Measurements from ENCODE around the gene SSMEM1. TPM values are rescaled to one million over a fixed set of nuclear protein-coding genes. Genes with fewer than 3 reads are reported as not detected.

The SSMEM1 gene
- total and polyA plus RNA-seq, 2 of the 4 experiments (the other 2 are of a cell fraction), result 0.07 TPM; not detected in 1

- TF ChIP-seq BHLHE40 (IDR thresholded peaks at IDR 0.05; ENCODE audit: low read depth, low read length), result no peak
- TF ChIP-seq, protein P1, sequence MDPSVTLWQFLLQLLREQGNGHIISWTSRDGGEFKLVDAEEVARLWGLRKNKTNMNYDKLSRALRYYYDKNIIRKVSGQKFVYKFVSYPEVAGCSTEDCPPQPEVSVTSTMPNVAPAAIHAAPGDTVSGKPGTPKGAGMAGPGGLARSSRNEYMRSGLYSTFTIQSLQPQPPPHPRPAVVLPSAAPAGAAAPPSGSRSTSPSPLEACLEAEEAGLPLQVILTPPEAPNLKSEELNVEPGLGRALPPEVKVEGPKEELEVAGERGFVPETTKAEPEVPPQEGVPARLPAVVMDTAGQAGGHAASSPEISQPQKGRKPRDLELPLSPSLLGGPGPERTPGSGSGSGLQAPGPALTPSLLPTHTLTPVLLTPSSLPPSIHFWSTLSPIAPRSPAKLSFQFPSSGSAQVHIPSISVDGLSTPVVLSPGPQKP (IDR thresholded peaks at IDR 0.05; ENCODE audit: borderline replicate concordance, low read depth, low read length), result no peak
- no peak for TF ChIP-seq MXI1 (IDR thresholded peaks at IDR 0.05; ENCODE audit: borderline replicate concordance, low read depth, low read length)
- TF ChIP-seq MAZ (IDR thresholded peaks at IDR 0.05; ENCODE audit: borderline replicate concordance, low read depth, low read length), result no peak
- TF ChIP-seq CHD1 (IDR thresholded peaks at IDR 0.05; ENCODE audit: low read depth, low read length), result no peak
- TF ChIP-seq RFX5 (IDR thresholded peaks at IDR 0.05; ENCODE audit: low read depth, low read length), result no peak
- no peak for TF ChIP-seq FOS (IDR thresholded peaks at IDR 0.05; ENCODE audit: low read depth, low read length)
- no peak for TF ChIP-seq RAD21 (IDR thresholded peaks at IDR 0.05; ENCODE audit: low read length)
- TF ChIP-seq, protein P2, sequence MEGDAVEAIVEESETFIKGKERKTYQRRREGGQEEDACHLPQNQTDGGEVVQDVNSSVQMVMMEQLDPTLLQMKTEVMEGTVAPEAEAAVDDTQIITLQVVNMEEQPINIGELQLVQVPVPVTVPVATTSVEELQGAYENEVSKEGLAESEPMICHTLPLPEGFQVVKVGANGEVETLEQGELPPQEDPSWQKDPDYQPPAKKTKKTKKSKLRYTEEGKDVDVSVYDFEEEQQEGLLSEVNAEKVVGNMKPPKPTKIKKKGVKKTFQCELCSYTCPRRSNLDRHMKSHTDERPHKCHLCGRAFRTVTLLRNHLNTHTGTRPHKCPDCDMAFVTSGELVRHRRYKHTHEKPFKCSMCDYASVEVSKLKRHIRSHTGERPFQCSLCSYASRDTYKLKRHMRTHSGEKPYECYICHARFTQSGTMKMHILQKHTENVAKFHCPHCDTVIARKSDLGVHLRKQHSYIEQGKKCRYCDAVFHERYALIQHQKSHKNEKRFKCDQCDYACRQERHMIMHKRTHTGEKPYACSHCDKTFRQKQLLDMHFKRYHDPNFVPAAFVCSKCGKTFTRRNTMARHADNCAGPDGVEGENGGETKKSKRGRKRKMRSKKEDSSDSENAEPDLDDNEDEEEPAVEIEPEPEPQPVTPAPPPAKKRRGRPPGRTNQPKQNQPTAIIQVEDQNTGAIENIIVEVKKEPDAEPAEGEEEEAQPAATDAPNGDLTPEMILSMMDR (conservative IDR thresholded peaks at IDR 0.05; ENCODE audit: low read depth, low read length), result no peak
- no peak for TF ChIP-seq CEBPB (IDR thresholded peaks at IDR 0.05; ENCODE audit: low read depth, low read length)
- intact Hi-C loops (cut with micrococcal nuclease), result no loop called here
- Histone ChIP-seq H2AK5ac (ENCODE audit: low read depth, low read length) (no peak overlapping the region), H3K23ac (ENCODE audit: low read depth, low read length) (no peak overlapping the region), H3K4me2 (ENCODE audit: low read depth, low read length) (no peak overlapping the region), H3K4me3 (ENCODE audit: insufficient read depth, low read depth, low read length) (no peak overlapping the region), H2BK120ac (ENCODE audit: low read depth, low read length) (no peak overlapping the region), H3K4ac (ENCODE audit: low read depth, low read length) (no peak overlapping the region), H2BK5ac (ENCODE audit: low read depth, low read length, poor library complexity, severe bottlenecking) (no peak overlapping the region), H3K4me1 (ENCODE audit: control insufficient read depth, insufficient read depth, low read length) (no peaks in the 10 kb centered on the region), H3K9me3 (ENCODE audit: control insufficient read depth, insufficient read depth, low read length) (no peaks in the 10 kb centered on the region), H3K9ac (ENCODE audit: low read depth, low read length) (no peak overlapping the region), H3K18ac (ENCODE audit: low read depth, low read length) (no peak overlapping the region), H2BK20ac (ENCODE audit: low read depth, low read length) (no peak overlapping the region), H3K36me3 (ENCODE audit: control insufficient read depth, insufficient read depth, low read length) (no peaks in the 10 kb centered on the region), H4K5ac (ENCODE audit: low read depth, low read length) (no peak overlapping the region), H4K91ac (ENCODE audit: insufficient read depth, low read depth, low read length) (no peak overlapping the region), H3K79me1 (ENCODE audit: low read depth in 1 of 2, low read length in 2 of 2) (no peaks in the 10 kb centered on the region), H3K9me1 (ENCODE audit: insufficient read depth, low read length) (no peaks in the 10 kb centered on the region), H3K56ac (ENCODE audit: extremely low read depth, insufficient read depth, low read length) (no peak overlapping the region), H4K8ac (ENCODE audit: low read depth in 2 of 2, low read length in 2 of 2) (no peak overlapping the region), H2BK15ac (ENCODE audit: low read depth, low read length) (no peak overlapping the region), H2AK9ac (replicated peaks; ENCODE audit: low read depth, low read length, poor library complexity) (no peak overlapping the region), H3K14ac (replicated peaks; ENCODE audit: low read depth, low read length) (no peak overlapping the region), H3K27me3 (ENCODE audit: control insufficient read depth, insufficient read depth, low read length) (peaks cover 7% of the 10 kb centered on the region; the same call in 1 of the 2 replicates), H3K27ac (ENCODE audit: insufficient read depth, low read length) (no peak overlapping the region), H4K20me1 (ENCODE audit: insufficient read depth, low read length) (no peaks in the 10 kb centered on the region), H2AFZ (replicated peaks; ENCODE audit: low read length, poor library complexity) (no peak overlapping the region)
- ChIA-PET POLR2A (ENCODE audit: unreplicated experiment) (no interaction called here), CTCF (no interaction called here)
- 78% methylated on average over 6 of the region's 9 CpGs; no CpG with 5 or more reads in 1 of the 2 experiments for WGBS, 2 experiments (ENCODE audit: extremely low coverage in 2 of 2, insufficient read length in 1 of 2)
- in situ Hi-C loops (cut with MboI; ENCODE audit: low sequenced_read_pairs), result no loop called here
- DNase-seq (no peak), ATAC-seq (ENCODE audit: low read depth) (no peak)
- dilution Hi-C loops (cut with HindIII; ENCODE audit: low sequenced_read_pairs, unreplicated experiment), result no loop called here
- no TSS peak for BruUV-seq (replicated peaks)
Measured at GRCh38 chr7:130219871-130220270, 12.2 kb downstream of the SSMEM1 start.

Measured in IMR-90 (cell line).